Adrenal gland (tissue), 12 donors: ENCODE measurements around the gene SPNS2. TPM values are rescaled to one million over a fixed set of nuclear protein-coding genes. Genes with fewer than 3 reads are reported as not detected.

ENCODE experiments used
- DNase-seq, 7 donors: peaks; one replicate each; pipeline ENCODE4 v3.0.0-alpha.2; 2019 to 2020
- H3K27ac ChIP-seq, 5 donors: fragments of 200-600 bp; sonication (generic) in 4 of 5; 1 replicate in 3 of 5; 2 replicates in 2 of 5; pipeline versions ENCODE4 v1.5.1 to v1.8.0; 2016 to 2020; ENCODE audit warnings: mild to moderate bottlenecking in 1 of 5
- H3K27me3 ChIP-seq: fragments of 200-600 bp; 2 replicates; pipeline ENCODE4 v1.8.0; 2021
- H3K36me3 ChIP-seq, 2 donors: fragments of 200-600 bp; replicated peaks in 1 of 2; 1 replicate in 1 of 2; 2 replicates in 1 of 2; pipeline versions ENCODE4 v1.5.1 to v1.8.0; 2018 to 2022
- H3K4me1 ChIP-seq, 2 donors: fragments of 200-600 bp; replicated peaks in 1 of 2; 1 replicate in 1 of 2; 2 replicates in 1 of 2; pipeline versions ENCODE4 v1.5.1 to v1.8.0; 2018 to 2021
- H3K4me3 ChIP-seq, 4 donors: fragments of 200-600 bp; sonication (generic) in 3 of 4; one replicate each; pipeline ENCODE4 v1.5.1; 2016 to 2018
- H3K9me3 ChIP-seq, 3 donors: fragments of 200-600 bp; sonication (generic) in 1 of 3; replicated peaks in 1 of 3; 1 replicate in 2 of 3; 2 replicates in 1 of 3; pipeline versions ENCODE4 v1.5.1 to v1.8.0; 2016 to 2021
- POLR2A ChIP-seq, 2 donors: fragments of 450-650 bp; IDR thresholded peaks; one replicate each; pipeline ENCODE4 v1.6.1; 2017; ENCODE audit warnings: antibody characterized with exemption in 2 of 2, mild to moderate bottlenecking in 2 of 2, moderate library complexity in 1 of 2
- WGBS, 4 donors: extraction: QIAGEN DNeasy Blood & Tissue Kit in 2 of 4; methylation state at CpG; one replicate each; pipeline versions ENCODE4 v1.1.5 to v1.1.7; 2013 to 2017; 5-methylcytosine and 5-hydroxymethylcytosine counted together
- intact Hi-C, 2 donors: fragments of 100-400 bp; cut with DNase I; formaldehyde crosslinking; loops; one replicate each; pipeline versions ENCODE4 v1.14.1 to v1.15.0; 2022 to 2023
- polyA plus RNA-seq, 3 donors: library from polyadenylated mRNA; stranded (reverse); fragments of 200-250 nt in 2 of 3; fragments of 350-450 nt in 1 of 3; fragmentation: Illumina TruSeq in 1 of 3; extraction: RNeasy Lipid Tissue Mini Kit (QIAGEN cat#74804) in 1 of 3; gene quantifications; one replicate each; pipeline ENCODE4 v1.2.3, GENCODE V29; 2013 to 2014
- total RNA-seq, 9 donors: library from RNA; depleted of rRNA in 4 of 9; stranded (reverse); fragments of >200 nt in 4 of 9; fragments of 120-200 nt in 1 of 9; fragmentation: NEBNext Ultra II Directional in 1 of 9; extraction: Animal tissue kit (Norgen Biotek cat#: 25700) in 1 of 9; gene quantifications; one replicate each; pipeline versions ENCODE4 v1.1.0 to v1.2.4, GENCODE V29; 2013 to 2023
- TF ChIP-seq, protein P1 (sequence below), 6 experiments: fragments of 450-650 bp in 4 of 6; fragments of 200-600 bp in 2 of 6; sonication (generic) in 1 of 6; IDR thresholded peaks; 1 replicate in 5 of 6; 2 replicates in 1 of 6; pipeline versions ENCODE4 v1.5.1 to v1.8.0; 2016 to 2021; ENCODE audit warnings: antibody characterized with exemption in 6 of 6, mild to moderate bottlenecking in 2 of 6, moderate library complexity in 1 of 6
- donor health status: healthy with polysubstance abuse.
- donor health status: Bipolar disorder and iron deficiency.
- donor health status: DM: yes; HTN: yes; CAD: no.
- donor health status: DM: no; HTN: no; CAD: no.
- donor health status: DM: no; HTN: no; CAD: no.
- donor health status: DM: yes; HTN: yes; CAD: no.

Gene SPNS2
- total and polyA plus RNA-seq, 12 donors: 0.90 to 25.1 (median 7.7) TPM

DNA sequence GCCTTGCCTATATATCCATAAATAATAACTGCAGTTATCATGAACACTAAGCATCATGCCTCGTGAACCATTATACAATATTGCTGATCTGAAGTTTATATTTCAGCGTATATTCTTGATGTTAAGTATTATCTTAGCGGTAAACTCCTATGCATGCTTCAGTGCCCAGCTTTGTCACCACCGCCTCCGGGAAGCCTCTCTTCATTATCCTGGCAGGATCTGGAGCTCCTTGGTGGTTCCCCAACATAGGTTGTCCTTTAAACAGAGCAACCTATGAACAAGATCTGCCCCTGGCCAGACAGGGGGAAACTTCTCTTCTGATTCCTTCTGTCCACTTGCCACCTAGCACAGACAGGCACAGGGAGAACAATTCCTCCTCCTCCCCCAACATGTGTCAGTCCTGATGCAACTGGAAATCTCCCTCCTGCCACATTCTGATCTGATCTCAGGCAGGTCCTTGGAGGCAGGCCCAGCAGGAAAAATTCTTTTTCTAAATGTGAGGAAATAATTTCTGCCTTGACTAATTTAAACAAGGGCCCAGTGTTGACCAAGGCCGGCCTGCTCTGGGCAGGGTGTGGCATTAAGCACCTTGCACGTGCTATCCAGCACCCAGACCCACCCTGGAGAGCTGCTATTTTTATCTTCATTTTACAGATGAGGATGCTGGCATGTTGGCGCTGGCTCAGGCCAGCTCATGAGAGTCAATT, 22.4 kb downstream of the SPNS2 start:
- H3K4me1 ChIP-seq: peaks cover 14 to 31% of the 10 kb centered on the region in 2 donors
- H3K4me3 ChIP-seq: no peak overlapping the region
- H3K36me3 ChIP-seq: no peaks in the 10 kb centered on the region
- peak overlapping the region in 3 of 5 donors; percentile 48 to 60 (median 55) for H3K27ac ChIP-seq
- intact Hi-C loops: no loop called here
- no peaks in the 10 kb centered on the region for H3K27me3 ChIP-seq
- H3K9me3 ChIP-seq: no peaks in the 10 kb centered on the region
- peak in 2 of 7 donors; percentile 55 to 56 for DNase-seq
- TF ChIP-seq, protein P1, sequence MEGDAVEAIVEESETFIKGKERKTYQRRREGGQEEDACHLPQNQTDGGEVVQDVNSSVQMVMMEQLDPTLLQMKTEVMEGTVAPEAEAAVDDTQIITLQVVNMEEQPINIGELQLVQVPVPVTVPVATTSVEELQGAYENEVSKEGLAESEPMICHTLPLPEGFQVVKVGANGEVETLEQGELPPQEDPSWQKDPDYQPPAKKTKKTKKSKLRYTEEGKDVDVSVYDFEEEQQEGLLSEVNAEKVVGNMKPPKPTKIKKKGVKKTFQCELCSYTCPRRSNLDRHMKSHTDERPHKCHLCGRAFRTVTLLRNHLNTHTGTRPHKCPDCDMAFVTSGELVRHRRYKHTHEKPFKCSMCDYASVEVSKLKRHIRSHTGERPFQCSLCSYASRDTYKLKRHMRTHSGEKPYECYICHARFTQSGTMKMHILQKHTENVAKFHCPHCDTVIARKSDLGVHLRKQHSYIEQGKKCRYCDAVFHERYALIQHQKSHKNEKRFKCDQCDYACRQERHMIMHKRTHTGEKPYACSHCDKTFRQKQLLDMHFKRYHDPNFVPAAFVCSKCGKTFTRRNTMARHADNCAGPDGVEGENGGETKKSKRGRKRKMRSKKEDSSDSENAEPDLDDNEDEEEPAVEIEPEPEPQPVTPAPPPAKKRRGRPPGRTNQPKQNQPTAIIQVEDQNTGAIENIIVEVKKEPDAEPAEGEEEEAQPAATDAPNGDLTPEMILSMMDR (IDR thresholded peaks at IDR 0.05): no peak
- TF ChIP-seq POLR2A (IDR thresholded peaks at IDR 0.05): no peak
- WGBS, 4 donors: 80 to 92% (median 87%) methylated on average over 7 to 8 of the region's 8 CpGs

DNA sequence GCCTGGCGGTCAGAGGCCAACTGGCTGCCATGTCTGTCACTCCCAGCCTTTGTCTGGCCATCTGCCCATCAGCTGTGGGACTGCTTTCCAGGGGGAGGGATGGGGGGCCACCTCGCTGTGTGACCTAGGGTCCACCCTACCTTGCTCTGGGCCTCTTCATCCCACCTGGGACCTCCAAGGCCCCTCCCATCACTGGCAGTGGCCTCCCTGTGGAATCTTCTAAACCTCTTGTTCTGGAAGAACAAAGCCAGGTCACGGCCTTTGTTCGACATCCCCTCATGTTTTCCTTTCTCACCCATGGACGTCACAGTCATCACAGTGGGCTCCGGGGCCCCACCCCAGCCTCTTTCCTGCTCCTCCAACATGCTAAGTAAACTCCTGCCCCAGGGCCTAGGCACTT, 24.0 kb downstream of the SPNS2 start:
- Histone ChIP-seq H3K4me3 (no peak overlapping the region), H3K36me3 (no peaks in the 10 kb centered on the region), H3K27ac (peak overlapping the region in 1 of 5 donors; percentile 48), H3K4me1 (peaks cover 14 to 31% of the 10 kb centered on the region in 2 donors), H3K9me3 (no peaks in the 10 kb centered on the region), H3K27me3 (no peaks in the 10 kb centered on the region)
- intact Hi-C loops: no loop called here
- no peak for TF ChIP-seq POLR2A (IDR thresholded peaks at IDR 0.05)
- TF ChIP-seq, protein P1 (IDR thresholded peaks at IDR 0.05): no peak
- peak in 1 of 7 donors; percentile 55 for DNase-seq
- 82 to 91% (median 86%) methylated on average over 6 of the region's 6 CpGs for WGBS, 4 donors

DNA sequence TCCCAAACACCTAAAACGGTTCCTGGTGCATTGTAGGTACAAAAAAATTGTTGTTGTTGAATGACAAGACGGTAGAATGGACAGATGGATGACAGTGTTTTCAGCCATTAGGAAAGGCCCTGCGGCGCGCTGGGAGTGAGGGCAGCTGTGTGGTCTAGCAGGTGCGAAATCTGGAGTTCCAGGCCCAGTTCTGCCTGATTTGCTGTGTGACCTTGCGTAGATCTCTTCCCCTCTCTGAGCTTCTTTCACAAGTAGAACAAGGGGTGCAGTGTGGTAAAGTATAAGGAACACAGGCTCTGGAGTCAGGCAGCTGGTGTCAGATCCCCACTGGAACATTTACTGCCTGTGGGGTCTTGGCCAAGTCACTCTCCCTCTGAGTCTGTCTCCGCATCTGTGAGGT, 25.3 kb downstream of the SPNS2 start:
- Histone ChIP-seq H3K4me3 (no peak overlapping the region), H3K36me3 (no peaks in the 10 kb centered on the region), H3K9me3 (no peaks in the 10 kb centered on the region), H3K27ac (no peak overlapping the region), H3K27me3 (no peaks in the 10 kb centered on the region), H3K4me1 (peaks cover 13 to 26% of the 10 kb centered on the region in 2 donors)
- TF ChIP-seq, protein P1 (IDR thresholded peaks at IDR 0.05): no peak
- no peak for TF ChIP-seq POLR2A (IDR thresholded peaks at IDR 0.05)
- DNase-seq: no peak
- intact Hi-C loops: no loop called here
- 81 to 95% (median 84%) methylated on average over 8 of the region's 8 CpGs for WGBS, 4 donors

DNA sequence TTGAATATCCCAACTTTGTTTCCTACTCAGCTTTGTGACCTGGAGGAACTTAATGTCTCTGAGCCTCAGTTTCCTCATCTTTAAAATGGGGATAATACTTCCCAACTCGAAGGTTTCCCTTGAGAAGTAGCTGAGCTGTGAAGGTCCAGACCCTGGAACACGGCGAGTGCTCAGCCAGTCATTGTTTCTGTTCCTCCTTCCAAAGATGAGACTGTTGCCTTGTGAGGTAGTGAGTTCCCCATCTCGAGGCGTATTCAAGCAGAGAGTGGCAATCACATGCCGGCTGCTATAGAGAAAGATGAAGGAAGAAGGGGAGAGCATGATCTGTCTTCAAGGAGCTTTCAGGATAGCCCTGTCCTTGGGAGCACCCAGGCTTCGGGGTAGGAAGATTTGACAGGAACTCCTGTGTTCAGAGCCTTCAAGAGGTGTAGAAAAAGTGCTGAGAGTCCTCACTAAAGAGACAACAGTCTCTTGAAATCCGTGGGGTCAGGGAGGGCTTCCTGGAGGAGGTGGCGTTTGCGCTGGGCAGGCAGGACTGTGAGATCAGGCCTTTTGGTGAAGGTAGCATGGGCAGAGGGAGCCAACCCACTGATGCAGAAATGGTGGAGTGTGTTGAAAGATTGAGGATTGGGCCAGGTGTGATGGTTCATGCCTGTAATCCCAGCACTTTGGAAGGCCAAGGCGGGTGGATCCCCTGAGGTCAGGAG, 27.2 kb downstream of the SPNS2 start:
- TF ChIP-seq, protein P1 (IDR thresholded peaks at IDR 0.05): no peak
- TF ChIP-seq POLR2A (IDR thresholded peaks at IDR 0.05): no peak
- Histone ChIP-seq H3K9me3 (no peaks in the 10 kb centered on the region), H3K4me1 (peaks cover 6 to 7% of the 10 kb centered on the region in 2 donors), H3K27ac (no peak overlapping the region), H3K4me3 (no peak overlapping the region), H3K27me3 (no peaks in the 10 kb centered on the region), H3K36me3 (no peaks in the 10 kb centered on the region)
- 70 to 77% (median 71%) methylated on average over 11 of the region's 11 CpGs for WGBS, 4 donors
- no peak for DNase-seq
- intact Hi-C loops: no loop called here
